Body of pancreas (tissue), 4 donors: ENCODE measurements around the gene VPS9D1. TPM values are rescaled to one million over a fixed set of nuclear protein-coding genes. Genes with fewer than 3 reads are reported as not detected.

Source experiments
- ATAC-seq: fragments of 150-250 bp; one replicate; pipeline ENCODE4 v1.9.1; 2016
- DNase-seq, 4 donors: peaks; one replicate each; pipeline ENCODE4 v3.0.0-alpha.2; 2019
- H3K27ac ChIP-seq, 4 donors: fragments of 200-600 bp; sonication (generic); 1 replicate in 3 of 4; 2 replicates in 1 of 4; pipeline versions ENCODE4 v1.5.1 to v1.6.1; 2016 to 2019; ENCODE audit warnings: mild to moderate bottlenecking in 1 of 4, mixed read lengths in 1 of 4, moderate library complexity in 1 of 4
- H3K27me3 ChIP-seq, 2 donors: fragments of 200-600 bp; sonication (generic); one replicate each; pipeline ENCODE4 v1.6.0; 2016; ENCODE audit warnings: mild to moderate bottlenecking in 1 of 2
- H3K36me3 ChIP-seq, 2 donors: fragments of 200-600 bp; sonication (generic); replicated peaks in 1 of 2; 2 replicates each; pipeline ENCODE4 v1.5.1; 2016; ENCODE audit warnings: low read depth in 2 of 2; ENCODE audit not compliant: insufficient read depth in 1 of 2
- H3K4me1 ChIP-seq: fragments of 200-600 bp; sonication (generic); one replicate; pipeline ENCODE4 v1.6.0; 2016
- H3K4me3 ChIP-seq, 2 donors: fragments of 200-600 bp; sonication (generic); 1 replicate in 1 of 2; 2 replicates in 1 of 2; pipeline ENCODE4 v1.5.1; 2016 to 2019
- H3K9me3 ChIP-seq, 3 donors: fragments of 200-600 bp; sonication (generic); 1 replicate in 2 of 3; 2 replicates in 1 of 3; pipeline ENCODE4 v1.5.1; 2016
- POLR2A ChIP-seq, 3 donors: fragments of 450-650 bp; IDR thresholded peaks; one replicate each; pipeline ENCODE4 v1.6.1; 2016; ENCODE audit warnings: antibody characterized with exemption in 3 of 3, mild to moderate bottlenecking in 2 of 3
- WGBS, 2 donors: methylation state at CpG; one replicate each; pipeline ENCODE4 v1.1.5; 2017; 5-methylcytosine and 5-hydroxymethylcytosine counted together
- intact Hi-C: fragments of 100-400 bp; cut with DNase I; formaldehyde crosslinking; loops from one replicate; pipeline ENCODE4 v1.15.1; 2023
- total RNA-seq, 2 donors: library from RNA; depleted of rRNA; stranded (reverse); fragments of >200 nt; gene quantifications; one replicate each; pipeline ENCODE4 v1.1.0, GENCODE V29; 2016
- TF ChIP-seq, protein P1 (sequence below), 7 experiments: fragments of 450-650 bp in 4 of 7; fragments of 200-600 bp in 3 of 7; sonication (generic) in 3 of 7; IDR thresholded peaks; one replicate each; pipeline ENCODE4 v1.5.1; 2016 to 2019; ENCODE audit warnings: antibody characterized with exemption in 7 of 7

Gene VPS9D1
- total RNA-seq, 2 donors from 2014 or later, result 3.6 to 24.7 TPM

DNA sequence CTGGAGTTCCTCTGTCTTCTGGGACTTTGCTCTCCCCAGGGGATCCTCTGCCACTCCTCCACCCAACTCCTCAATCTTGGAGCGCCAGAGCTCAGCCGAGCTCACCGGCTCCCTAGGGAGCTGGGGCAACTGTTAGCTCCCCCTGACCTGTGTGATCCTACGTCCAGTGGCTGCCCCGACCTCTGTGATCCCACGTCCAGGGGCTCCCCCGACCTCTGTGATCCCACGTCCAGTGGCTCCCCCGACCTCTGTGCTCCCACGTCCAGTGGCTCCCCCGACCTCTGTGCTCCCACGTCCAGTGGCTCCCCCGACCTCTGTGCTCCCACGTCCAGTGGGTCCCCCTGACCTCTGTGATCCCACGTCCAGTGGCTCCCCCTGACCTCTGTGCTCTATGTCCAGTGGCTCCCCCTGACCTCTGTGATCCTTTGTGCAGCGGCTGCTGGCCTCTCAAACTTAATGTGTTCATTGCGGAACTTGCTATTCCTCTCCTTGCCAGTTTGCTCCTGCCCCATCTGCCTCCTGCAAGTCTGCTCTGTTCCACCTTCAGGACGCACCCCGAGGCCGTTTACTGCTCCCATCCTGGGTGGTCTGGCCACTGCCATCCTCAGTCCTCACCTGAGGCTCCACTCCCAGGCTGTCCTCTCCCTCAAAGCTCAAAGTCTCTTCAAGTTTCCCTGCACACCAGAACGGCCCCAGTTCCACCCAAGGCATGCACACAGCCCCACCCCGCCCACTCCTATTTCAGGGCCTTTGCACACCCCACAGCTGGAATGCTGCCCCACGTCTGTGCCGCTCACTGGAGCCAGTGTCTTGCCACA, 2.8 kb downstream of the VPS9D1 start:
- 86 to 87% methylated on average over 18 to 24 of the region's 24 CpGs for WGBS, 2 donors
- no peaks in the 10 kb centered on the region for H3K36me3 ChIP-seq
- intact Hi-C loops, result no loop called here
- no peaks in the 10 kb centered on the region for H3K27me3 ChIP-seq
- H3K4me1 ChIP-seq, result peaks cover 18% of the 10 kb centered on the region
- H3K27ac ChIP-seq, result no peak overlapping the region
- TF ChIP-seq POLR2A (IDR thresholded peaks at IDR 0.05), result no peak
- TF ChIP-seq, protein P1, sequence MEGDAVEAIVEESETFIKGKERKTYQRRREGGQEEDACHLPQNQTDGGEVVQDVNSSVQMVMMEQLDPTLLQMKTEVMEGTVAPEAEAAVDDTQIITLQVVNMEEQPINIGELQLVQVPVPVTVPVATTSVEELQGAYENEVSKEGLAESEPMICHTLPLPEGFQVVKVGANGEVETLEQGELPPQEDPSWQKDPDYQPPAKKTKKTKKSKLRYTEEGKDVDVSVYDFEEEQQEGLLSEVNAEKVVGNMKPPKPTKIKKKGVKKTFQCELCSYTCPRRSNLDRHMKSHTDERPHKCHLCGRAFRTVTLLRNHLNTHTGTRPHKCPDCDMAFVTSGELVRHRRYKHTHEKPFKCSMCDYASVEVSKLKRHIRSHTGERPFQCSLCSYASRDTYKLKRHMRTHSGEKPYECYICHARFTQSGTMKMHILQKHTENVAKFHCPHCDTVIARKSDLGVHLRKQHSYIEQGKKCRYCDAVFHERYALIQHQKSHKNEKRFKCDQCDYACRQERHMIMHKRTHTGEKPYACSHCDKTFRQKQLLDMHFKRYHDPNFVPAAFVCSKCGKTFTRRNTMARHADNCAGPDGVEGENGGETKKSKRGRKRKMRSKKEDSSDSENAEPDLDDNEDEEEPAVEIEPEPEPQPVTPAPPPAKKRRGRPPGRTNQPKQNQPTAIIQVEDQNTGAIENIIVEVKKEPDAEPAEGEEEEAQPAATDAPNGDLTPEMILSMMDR (IDR thresholded peaks at IDR 0.05), result no peak
- no peaks in the 10 kb centered on the region for H3K9me3 ChIP-seq
- ATAC-seq (no peak), DNase-seq (no peak)
- H3K4me3 ChIP-seq, result no peak overlapping the region

DNA sequence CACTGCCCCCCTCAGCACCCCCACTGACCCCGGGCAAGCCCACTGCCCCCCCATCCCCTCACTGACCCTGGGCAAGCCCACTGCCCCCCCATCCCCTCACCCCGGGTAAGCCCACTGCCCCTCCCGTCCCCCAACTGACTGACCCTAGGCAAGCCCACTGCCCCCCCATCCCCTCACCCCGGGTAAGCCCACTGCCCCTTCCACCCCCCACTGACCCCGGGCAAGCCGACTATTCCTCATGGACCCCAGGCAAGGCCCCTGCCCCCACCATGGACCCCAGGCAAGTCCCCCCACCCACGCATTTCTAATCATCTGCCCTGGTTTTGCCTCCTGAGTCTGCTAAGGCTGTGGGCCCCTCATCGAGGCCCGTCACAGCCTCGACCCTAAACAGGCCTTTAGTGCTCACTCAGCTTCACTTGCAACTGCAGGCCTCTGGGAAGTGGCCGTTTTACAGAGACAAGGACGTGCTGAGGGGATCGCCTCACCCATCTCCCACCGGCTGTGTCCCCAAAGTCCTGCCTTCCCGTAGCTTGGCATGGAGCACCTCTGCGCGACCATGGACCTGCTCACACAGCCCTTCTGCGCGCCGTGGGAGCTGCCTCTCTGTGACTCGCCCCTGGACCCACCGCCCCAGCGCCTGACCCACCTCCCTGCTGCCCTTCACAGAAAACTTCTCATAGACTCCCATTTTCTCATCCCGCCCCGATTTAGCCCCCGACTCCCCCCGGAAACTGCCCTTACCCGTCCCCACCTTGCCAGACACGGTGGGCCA, 3.6 kb downstream of the VPS9D1 start:
- 86 to 92% methylated on average over 22 to 27 of the region's 29 CpGs for WGBS, 2 donors
- no peaks in the 10 kb centered on the region for H3K9me3 ChIP-seq
- H3K27ac ChIP-seq, result no peak overlapping the region
- DNase-seq (no peak), ATAC-seq (no peak)
- peaks cover 14% of the 10 kb centered on the region for H3K4me1 ChIP-seq
- intact Hi-C loops, result no loop called here
- no peaks in the 10 kb centered on the region for H3K36me3 ChIP-seq
- H3K27me3 ChIP-seq, result no peaks in the 10 kb centered on the region
- TF ChIP-seq POLR2A (IDR thresholded peaks at IDR 0.05), result no peak
- TF ChIP-seq, protein P1 (IDR thresholded peaks at IDR 0.05), result no peak
- no peak overlapping the region for H3K4me3 ChIP-seq

DNA sequence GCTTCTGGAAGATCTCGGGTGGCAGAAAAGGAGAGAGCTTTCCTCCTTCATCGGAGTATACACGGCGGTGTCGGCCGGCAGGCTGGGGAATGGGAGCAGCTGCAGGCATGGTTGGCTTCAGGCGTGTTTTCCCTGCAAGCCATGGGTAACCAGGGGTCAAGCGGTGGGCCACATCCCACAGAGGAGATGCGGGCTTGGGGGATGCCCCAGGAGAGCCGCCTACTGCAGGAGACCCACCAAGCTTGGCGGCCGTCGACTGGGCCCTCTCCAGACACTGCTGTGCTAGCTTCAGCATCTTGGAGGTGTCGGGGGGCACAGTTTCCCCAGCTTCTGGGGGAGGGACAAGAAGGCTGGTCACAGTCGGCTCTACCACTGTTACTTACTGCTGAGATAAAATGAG, 4.2 kb downstream of the VPS9D1 start:
- Histone ChIP-seq H3K4me3 (no peak overlapping the region), H3K36me3 (no peaks in the 10 kb centered on the region), H3K27me3 (no peaks in the 10 kb centered on the region), H3K9me3 (no peaks in the 10 kb centered on the region), H3K27ac (no peak overlapping the region), H3K4me1 (peaks cover 19% of the 10 kb centered on the region)
- no peak for ATAC-seq
- TF ChIP-seq, protein P1 (IDR thresholded peaks at IDR 0.05), result no peak
- TF ChIP-seq POLR2A (IDR thresholded peaks at IDR 0.05), result no peak
- intact Hi-C loops, result no loop called here
- WGBS, 2 donors, result 88 to 93% methylated on average over 13 to 15 of the region's 15 CpGs
- no peak for DNase-seq

DNA sequence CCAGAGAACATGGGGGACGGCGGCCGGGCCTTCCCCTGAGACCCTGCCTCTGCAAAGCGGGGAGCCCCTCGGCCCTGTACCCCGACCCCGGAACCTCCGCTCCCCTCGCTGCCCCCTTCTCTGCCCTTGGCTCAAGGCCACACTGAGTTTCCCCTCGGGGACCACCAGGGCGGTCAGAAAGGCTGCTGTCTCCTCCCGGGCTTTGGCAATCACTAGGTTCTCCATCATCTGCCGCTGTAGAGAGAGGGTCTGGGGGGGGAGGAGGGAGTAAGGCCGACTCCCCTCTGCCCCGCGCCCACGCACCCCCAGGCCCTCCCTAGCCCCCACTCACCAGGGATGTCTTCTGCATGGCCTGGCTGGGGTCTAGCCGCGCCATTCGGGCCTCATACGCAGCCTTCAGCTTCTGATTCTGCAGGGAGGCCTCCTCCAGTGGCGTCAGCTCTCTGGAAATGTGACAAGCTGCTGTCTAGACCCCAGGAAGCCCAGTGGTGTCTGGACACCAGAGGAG, 8.4 kb downstream of the VPS9D1 start:
- Histone ChIP-seq H3K36me3 (no peaks in the 10 kb centered on the region), H3K9me3 (no peaks in the 10 kb centered on the region), H3K4me1 (peaks cover 10% of the 10 kb centered on the region), H3K4me3 (peak overlapping the region in 1 of 2 donors; percentile 17), H3K27ac (no peak overlapping the region), H3K27me3 (no peaks in the 10 kb centered on the region)
- DNase-seq (no peak), ATAC-seq (peak; percentile 9)
- no peak for TF ChIP-seq POLR2A (IDR thresholded peaks at IDR 0.05)
- TF ChIP-seq, protein P1 (IDR thresholded peaks at IDR 0.05), result no peak
- intact Hi-C loops, result no loop called here
- WGBS, 2 donors, result 33 to 69% methylated on average over 5 to 14 of the region's 22 CpGs
